WTC11 (cell line): ENCODE results near the gene RANGRF. TPM values are rescaled to one million over a fixed set of nuclear protein-coding genes. Genes with fewer than 3 reads are reported as not detected.

Source experiments
- ATAC-seq: fragments of 200-7000 bp; cut with Tn5 transposase; 2 replicates; pipeline ENCODE4 v1.10.0; 2021; ENCODE audit warnings: mild to moderate bottlenecking, moderate library complexity
- CTCF ChIA-PET: fragments of 300-600 bp; sonication (Branson Sonifier 250); formaldehyde crosslinking; loops from one replicate; lab custom pipeline; 2021; ENCODE audit warnings: antibody characterized with exemption; lab: Charles Lee
- POLR2A ChIA-PET: fragments of 350-600 bp; sonication (Branson Sonifier 250); formaldehyde crosslinking; loops from one replicate; lab custom pipeline; 2021; ENCODE audit warnings: antibody characterized with exemption; lab: Charles Lee
- DNase-seq: peaks from one replicate; pipeline ENCODE4 v3.0.0; 2021; ENCODE audit warnings: low spot score
- H3K27ac Mint-ChIP-seq: 2 replicates; pipeline ENCODE4 v1.8.0; 2021; ENCODE audit warnings: mixed read lengths
- H3K27me3 Mint-ChIP-seq: 2 replicates; pipeline ENCODE4 v1.8.0; 2021; ENCODE audit warnings: low read depth, mild to moderate bottlenecking, moderate library complexity, mixed read lengths
- H3K36me3 Mint-ChIP-seq: 2 replicates; pipeline ENCODE4 v1.8.0; 2021; ENCODE audit warnings: mixed read lengths
- H3K4me1 Mint-ChIP-seq: 2 replicates; pipeline ENCODE4 v1.8.0; 2022; ENCODE audit warnings: mixed read lengths
- H3K4me3 Mint-ChIP-seq: 2 replicates; pipeline ENCODE4 v1.8.0; 2021; ENCODE audit warnings: mild to moderate bottlenecking, moderate library complexity, mixed read lengths
- H3K9me3 Mint-ChIP-seq: 2 replicates; pipeline ENCODE4 v1.8.0; 2021; ENCODE audit warnings: mixed read lengths
- ATF1 ChIP-seq: sonication (generic); formaldehyde crosslinking; IDR thresholded peaks from 2 replicates; pipeline ENCODE4 v1.8.1; 2023; ENCODE audit warnings: mild to moderate bottlenecking, moderate library complexity, missing genetic modification reagents
- ATF2 ChIP-seq: sonication (generic); formaldehyde crosslinking; IDR thresholded peaks from 2 replicates; pipeline ENCODE4 v1.8.1; 2022; ENCODE audit warnings: low read depth, missing genetic modification reagents, borderline replicate concordance
- CREB1 ChIP-seq: sonication (generic); formaldehyde crosslinking; IDR thresholded peaks from 2 replicates; pipeline ENCODE4 v1.8.0; 2023; ENCODE audit warnings: mild to moderate bottlenecking, missing genetic modification reagents
- HMGXB4 ChIP-seq: sonication (generic); formaldehyde crosslinking; IDR thresholded peaks from 2 replicates; pipeline ENCODE4 v1.8.1; 2023; ENCODE audit warnings: mild to moderate bottlenecking, moderate library complexity, missing genetic modification reagents
- JUN ChIP-seq: sonication (generic); formaldehyde crosslinking; IDR thresholded peaks from 2 replicates; pipeline ENCODE4 v1.8.0; 2023; ENCODE audit warnings: mild to moderate bottlenecking, missing genetic modification reagents
- SOX15 ChIP-seq: fragments of 250-450 bp; sonication (Bioruptor Pico); IDR thresholded peaks from 2 replicates; pipeline ENCODE4 v1.9.0; 2021; ENCODE audit warnings: mild to moderate bottlenecking
- ZNF138 ChIP-seq: sonication (generic); formaldehyde crosslinking; conservative IDR thresholded peaks from 2 replicates; pipeline ENCODE4 v1.8.1; 2022; ENCODE audit warnings: mild to moderate bottlenecking, moderate library complexity, missing genetic modification reagents
- ZNF423 ChIP-seq: fragments of 250-450 bp; sonication (Bioruptor Pico); IDR thresholded peaks from 2 replicates; pipeline ENCODE4 v2.1.2; 2022; ENCODE audit warnings: mild to moderate bottlenecking, moderate library complexity
- total RNA-seq: library from RNA; stranded (reverse); gene quantifications from 3 replicates; pipeline ENCODE4 v1.2.3, GENCODE V29; 2021
- TF ChIP-seq, protein P1 (sequence below): sonication (generic); formaldehyde crosslinking; IDR thresholded peaks from 2 replicates; pipeline ENCODE4 v1.8.0; 2023; ENCODE audit warnings: mild to moderate bottlenecking, missing genetic modification reagents
- TF ChIP-seq, protein P2 (sequence below): sonication (generic); formaldehyde crosslinking; IDR thresholded peaks from 2 replicates; pipeline ENCODE4 v1.8.1; 2023; ENCODE audit warnings: mild to moderate bottlenecking, missing genetic modification reagents, moderate library complexity
- TF ChIP-seq, protein P3 (sequence below): sonication (generic); formaldehyde crosslinking; IDR thresholded peaks from 2 replicates; pipeline ENCODE4 v1.8.1; 2023; ENCODE audit warnings: mild to moderate bottlenecking, missing genetic modification reagents

Gene RANGRF
- total RNA-seq, 1 experiment from 2014 or later = 32.7 TPM

DNA sequence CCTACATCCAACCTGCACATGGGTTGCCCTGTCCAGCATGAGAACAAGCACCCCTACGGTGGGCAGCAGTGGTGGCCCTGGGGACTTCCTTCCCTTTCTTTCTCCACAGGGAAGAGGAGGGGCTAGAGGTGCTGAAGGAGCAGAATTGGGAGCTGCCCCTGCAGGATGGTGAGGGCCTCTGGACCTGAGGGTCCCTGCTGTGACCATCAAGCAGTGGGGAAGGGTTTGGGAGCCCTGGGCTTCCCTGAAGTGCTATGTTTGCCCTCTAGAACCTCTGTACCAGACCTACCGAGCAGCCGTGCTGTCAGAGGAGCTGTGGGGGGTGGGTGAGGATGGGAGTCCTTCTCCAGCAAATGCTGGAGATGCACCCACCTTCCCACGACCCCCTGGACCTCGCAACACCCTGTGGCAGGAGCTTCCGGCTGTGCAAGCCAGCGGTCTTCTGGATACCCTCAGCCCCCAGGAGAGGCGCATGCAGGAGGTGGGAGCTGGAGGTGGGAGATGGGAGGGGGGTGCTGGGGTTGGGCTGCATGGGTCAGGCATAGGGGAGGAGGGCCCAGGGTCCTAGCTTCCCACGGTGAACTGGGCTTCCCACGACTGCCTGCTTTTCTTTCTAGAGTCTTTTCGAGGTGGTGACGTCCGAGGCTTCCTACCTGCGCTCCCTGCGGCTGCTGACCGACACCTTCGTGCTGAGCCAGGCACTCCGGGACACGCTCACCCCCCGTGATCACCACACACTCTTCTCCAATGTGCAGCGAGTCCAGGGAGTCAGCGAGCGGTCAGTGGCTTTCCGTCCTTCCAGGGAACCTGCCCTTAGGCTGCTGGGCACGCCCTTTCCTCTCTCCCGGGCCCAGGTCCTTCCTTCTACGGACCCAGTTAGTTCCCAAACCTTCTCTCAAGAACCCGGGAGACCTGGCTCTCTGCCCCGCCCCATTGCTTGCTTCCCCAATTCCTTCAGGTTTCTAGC, 26.6 kb downstream of the RANGRF start:
- ChIA-PET CTCF (interaction anchor here (0.7 to 3.3 kb wide), 4 partner anchors 11 to 69 kb away, joined by 4 to 13 read pairs (median 6); no protein-coding TSS in a partner anchor), POLR2A (interaction anchor here (1.0 to 1.2 kb wide), 2 partner anchors 11 to 61 kb away, joined by 3 to 4 read pairs; partner anchors contain the start of gene KRABD2)
- Mint-ChIP-seq H3K36me3 (no peaks in the 10 kb centered on the region), H3K4me1 (peaks cover 34% of the 10 kb centered on the region), H3K9me3 (no peaks in the 10 kb centered on the region), H3K4me3 (peak overlapping the region; percentile 88), H3K27me3 (peaks cover 35% of the 10 kb centered on the region), H3K27ac (no peak overlapping the region)
- no peak for TF ChIP-seq ATF1
- peak; percentile 61 for TF ChIP-seq ZNF423 (CRISPR knock-in tag)
- TF ChIP-seq ATF2 (CRISPR knock-in tag) = no peak
- TF ChIP-seq, protein P1, sequence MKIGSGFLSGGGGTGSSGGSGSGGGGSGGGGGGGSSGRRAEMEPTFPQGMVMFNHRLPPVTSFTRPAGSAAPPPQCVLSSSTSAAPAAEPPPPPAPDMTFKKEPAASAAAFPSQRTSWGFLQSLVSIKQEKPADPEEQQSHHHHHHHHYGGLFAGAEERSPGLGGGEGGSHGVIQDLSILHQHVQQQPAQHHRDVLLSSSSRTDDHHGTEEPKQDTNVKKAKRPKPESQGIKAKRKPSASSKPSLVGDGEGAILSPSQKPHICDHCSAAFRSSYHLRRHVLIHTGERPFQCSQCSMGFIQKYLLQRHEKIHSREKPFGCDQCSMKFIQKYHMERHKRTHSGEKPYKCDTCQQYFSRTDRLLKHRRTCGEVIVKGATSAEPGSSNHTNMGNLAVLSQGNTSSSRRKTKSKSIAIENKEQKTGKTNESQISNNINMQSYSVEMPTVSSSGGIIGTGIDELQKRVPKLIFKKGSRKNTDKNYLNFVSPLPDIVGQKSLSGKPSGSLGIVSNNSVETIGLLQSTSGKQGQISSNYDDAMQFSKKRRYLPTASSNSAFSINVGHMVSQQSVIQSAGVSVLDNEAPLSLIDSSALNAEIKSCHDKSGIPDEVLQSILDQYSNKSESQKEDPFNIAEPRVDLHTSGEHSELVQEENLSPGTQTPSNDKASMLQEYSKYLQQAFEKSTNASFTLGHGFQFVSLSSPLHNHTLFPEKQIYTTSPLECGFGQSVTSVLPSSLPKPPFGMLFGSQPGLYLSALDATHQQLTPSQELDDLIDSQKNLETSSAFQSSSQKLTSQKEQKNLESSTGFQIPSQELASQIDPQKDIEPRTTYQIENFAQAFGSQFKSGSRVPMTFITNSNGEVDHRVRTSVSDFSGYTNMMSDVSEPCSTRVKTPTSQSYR (CRISPR knock-in tag) = no peak
- peak; percentile 35 for ATAC-seq
- DNase-seq = peak; percentile 35

DNA sequence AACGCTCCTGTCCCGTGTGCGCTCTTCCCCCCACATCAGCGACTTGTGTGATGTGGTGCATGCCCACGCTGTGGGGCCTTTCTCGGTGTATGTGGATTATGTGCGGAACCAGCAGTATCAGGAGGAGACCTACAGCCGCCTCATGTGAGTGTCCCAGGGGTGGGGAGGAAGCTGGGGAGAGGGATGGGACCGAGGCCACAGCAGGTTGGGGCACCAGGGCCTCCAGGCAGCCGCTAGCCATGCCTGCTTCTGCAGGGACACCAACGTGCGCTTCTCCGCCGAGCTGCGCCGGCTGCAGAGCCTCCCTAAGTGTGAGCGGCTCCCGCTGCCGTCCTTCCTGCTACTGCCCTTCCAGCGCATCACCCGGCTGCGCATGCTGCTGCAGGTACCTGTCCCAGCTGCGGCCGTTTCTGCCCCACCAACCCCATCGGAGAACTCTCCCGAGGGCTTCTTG, 27.3 kb downstream of the RANGRF start:
- no peaks in the 10 kb centered on the region for H3K36me3 Mint-ChIP-seq
- CTCF ChIA-PET = interaction anchor here (1.0 to 3.3 kb wide), 6 partner anchors 10 to 93 kb away, joined by 3 to 13 read pairs (median 5); partner anchors contain the start of gene SLC25A35
- H3K4me3 Mint-ChIP-seq = peak overlapping the region; percentile 88
- POLR2A ChIA-PET = interaction anchor here (1.0 kb wide), 1 partner anchor 11 kb away, joined by 4 read pairs; no protein-coding TSS in a partner anchor
- H3K27me3 Mint-ChIP-seq = peaks cover 35% of the 10 kb centered on the region
- TF ChIP-seq, protein P2, sequence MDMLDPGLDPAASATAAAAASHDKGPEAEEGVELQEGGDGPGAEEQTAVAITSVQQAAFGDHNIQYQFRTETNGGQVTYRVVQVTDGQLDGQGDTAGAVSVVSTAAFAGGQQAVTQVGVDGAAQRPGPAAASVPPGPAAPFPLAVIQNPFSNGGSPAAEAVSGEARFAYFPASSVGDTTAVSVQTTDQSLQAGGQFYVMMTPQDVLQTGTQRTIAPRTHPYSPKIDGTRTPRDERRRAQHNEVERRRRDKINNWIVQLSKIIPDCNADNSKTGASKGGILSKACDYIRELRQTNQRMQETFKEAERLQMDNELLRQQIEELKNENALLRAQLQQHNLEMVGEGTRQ (CRISPR knock-in tag) = 0 out of 2 replicates have a peak, but pooled peaks have one; percentile 27
- TF ChIP-seq CREB1 (CRISPR knock-in tag) (no peak), JUN (CRISPR knock-in tag) (no peak), HMGXB4 (CRISPR knock-in tag) (peak; percentile 88), ZNF138 (CRISPR knock-in tag) (peak; percentile 83; the same call in 1 of the 2 replicates), SOX15 (CRISPR knock-in tag) (no peak)
- TF ChIP-seq, protein P3, sequence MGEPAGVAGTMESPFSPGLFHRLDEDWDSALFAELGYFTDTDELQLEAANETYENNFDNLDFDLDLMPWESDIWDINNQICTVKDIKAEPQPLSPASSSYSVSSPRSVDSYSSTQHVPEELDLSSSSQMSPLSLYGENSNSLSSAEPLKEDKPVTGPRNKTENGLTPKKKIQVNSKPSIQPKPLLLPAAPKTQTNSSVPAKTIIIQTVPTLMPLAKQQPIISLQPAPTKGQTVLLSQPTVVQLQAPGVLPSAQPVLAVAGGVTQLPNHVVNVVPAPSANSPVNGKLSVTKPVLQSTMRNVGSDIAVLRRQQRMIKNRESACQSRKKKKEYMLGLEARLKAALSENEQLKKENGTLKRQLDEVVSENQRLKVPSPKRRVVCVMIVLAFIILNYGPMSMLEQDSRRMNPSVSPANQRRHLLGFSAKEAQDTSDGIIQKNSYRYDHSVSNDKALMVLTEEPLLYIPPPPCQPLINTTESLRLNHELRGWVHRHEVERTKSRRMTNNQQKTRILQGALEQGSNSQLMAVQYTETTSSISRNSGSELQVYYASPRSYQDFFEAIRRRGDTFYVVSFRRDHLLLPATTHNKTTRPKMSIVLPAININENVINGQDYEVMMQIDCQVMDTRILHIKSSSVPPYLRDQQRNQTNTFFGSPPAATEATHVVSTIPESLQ (CRISPR knock-in tag) = no peak
- DNase-seq = peak; percentile 71
- peaks cover 27% of the 10 kb centered on the region for H3K4me1 Mint-ChIP-seq
- no peaks in the 10 kb centered on the region for H3K9me3 Mint-ChIP-seq
- peak; percentile 75 for ATAC-seq
- H3K27ac Mint-ChIP-seq = no peak overlapping the region
